Chondrocyte (in vitro differentiated cells): Measurements from ENCODE around the gene TPM1. TPM values are rescaled to one million over a fixed set of nuclear protein-coding genes. Genes with fewer than 3 reads are reported as not detected.

ENCODE experiments used
- DNase-seq: peaks from one replicate; pipeline ENCODE4 v3.0.0; 2021; ENCODE audit warnings: mixed read lengths, low spot score
- H3K27ac Mint-ChIP-seq: one replicate; pipeline ENCODE4 v1.8.0; 2021; ENCODE audit warnings: mild to moderate bottlenecking, moderate library complexity, mixed read lengths; ENCODE audit not compliant: unreplicated experiment
- H3K27me3 Mint-ChIP-seq: 2 replicates; pipeline ENCODE4 v1.8.0; 2021; ENCODE audit warnings: low read depth, mixed read lengths
- H3K36me3 Mint-ChIP-seq: 2 replicates; pipeline ENCODE4 v1.8.0; 2021; ENCODE audit warnings: low read depth, mixed read lengths
- H3K4me1 Mint-ChIP-seq: 2 replicates; pipeline ENCODE4 v1.8.0; 2021; ENCODE audit warnings: low read depth, mild to moderate bottlenecking, mixed read lengths
- H3K4me3 Mint-ChIP-seq: one replicate; pipeline ENCODE4 v1.8.0; 2021; ENCODE audit warnings: mild to moderate bottlenecking, moderate library complexity, mixed read lengths; ENCODE audit not compliant: unreplicated experiment
- H3K9me3 Mint-ChIP-seq: 2 replicates; pipeline ENCODE4 v1.8.0; 2021; ENCODE audit warnings: low read depth, mixed read lengths
- total RNA-seq: library from RNA; stranded (reverse); gene quantifications from 3 replicates; pipeline ENCODE4 v1.2.1, GENCODE V29; 2021
- TF ChIP-seq, protein P1 (sequence below): fragments of 200-600 bp; sonication (generic); IDR thresholded peaks from 2 replicates; pipeline ENCODE4 v1.5.0; 2021; ENCODE audit warnings: antibody characterized with exemption, mild to moderate bottlenecking, moderate library complexity

TPM1 gene
- total RNA-seq, 1 donor from 2014 or later, result 2,332 TPM

DNA sequence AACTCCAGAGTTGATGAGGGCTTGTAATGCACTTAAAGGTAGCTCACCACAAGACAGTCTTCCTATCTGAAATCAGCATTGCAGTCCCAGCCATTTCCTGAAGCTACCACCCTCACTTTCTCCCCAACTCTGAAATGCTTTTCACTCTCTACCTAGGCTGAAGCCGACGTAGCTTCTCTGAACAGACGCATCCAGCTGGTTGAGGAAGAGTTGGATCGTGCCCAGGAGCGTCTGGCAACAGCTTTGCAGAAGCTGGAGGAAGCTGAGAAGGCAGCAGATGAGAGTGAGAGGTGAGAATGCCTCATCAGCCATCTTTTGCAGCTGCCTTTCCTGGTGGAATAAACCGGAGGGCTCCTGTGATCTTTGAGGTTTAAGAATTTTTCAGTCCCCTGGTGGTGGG, 14.3 kb downstream of the TPM1 start:
- Mint-ChIP-seq H3K36me3 (peaks cover 76% of the 10 kb centered on the region), H3K4me1 (peaks cover 92% of the 10 kb centered on the region), H3K27me3 (no peaks in the 10 kb centered on the region), H3K4me3 (no peak overlapping the region), H3K9me3 (no peaks in the 10 kb centered on the region), H3K27ac (peak overlapping the region; percentile 96)
- TF ChIP-seq, protein P1, sequence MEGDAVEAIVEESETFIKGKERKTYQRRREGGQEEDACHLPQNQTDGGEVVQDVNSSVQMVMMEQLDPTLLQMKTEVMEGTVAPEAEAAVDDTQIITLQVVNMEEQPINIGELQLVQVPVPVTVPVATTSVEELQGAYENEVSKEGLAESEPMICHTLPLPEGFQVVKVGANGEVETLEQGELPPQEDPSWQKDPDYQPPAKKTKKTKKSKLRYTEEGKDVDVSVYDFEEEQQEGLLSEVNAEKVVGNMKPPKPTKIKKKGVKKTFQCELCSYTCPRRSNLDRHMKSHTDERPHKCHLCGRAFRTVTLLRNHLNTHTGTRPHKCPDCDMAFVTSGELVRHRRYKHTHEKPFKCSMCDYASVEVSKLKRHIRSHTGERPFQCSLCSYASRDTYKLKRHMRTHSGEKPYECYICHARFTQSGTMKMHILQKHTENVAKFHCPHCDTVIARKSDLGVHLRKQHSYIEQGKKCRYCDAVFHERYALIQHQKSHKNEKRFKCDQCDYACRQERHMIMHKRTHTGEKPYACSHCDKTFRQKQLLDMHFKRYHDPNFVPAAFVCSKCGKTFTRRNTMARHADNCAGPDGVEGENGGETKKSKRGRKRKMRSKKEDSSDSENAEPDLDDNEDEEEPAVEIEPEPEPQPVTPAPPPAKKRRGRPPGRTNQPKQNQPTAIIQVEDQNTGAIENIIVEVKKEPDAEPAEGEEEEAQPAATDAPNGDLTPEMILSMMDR, result peak; percentile 33
- no peak for DNase-seq

DNA sequence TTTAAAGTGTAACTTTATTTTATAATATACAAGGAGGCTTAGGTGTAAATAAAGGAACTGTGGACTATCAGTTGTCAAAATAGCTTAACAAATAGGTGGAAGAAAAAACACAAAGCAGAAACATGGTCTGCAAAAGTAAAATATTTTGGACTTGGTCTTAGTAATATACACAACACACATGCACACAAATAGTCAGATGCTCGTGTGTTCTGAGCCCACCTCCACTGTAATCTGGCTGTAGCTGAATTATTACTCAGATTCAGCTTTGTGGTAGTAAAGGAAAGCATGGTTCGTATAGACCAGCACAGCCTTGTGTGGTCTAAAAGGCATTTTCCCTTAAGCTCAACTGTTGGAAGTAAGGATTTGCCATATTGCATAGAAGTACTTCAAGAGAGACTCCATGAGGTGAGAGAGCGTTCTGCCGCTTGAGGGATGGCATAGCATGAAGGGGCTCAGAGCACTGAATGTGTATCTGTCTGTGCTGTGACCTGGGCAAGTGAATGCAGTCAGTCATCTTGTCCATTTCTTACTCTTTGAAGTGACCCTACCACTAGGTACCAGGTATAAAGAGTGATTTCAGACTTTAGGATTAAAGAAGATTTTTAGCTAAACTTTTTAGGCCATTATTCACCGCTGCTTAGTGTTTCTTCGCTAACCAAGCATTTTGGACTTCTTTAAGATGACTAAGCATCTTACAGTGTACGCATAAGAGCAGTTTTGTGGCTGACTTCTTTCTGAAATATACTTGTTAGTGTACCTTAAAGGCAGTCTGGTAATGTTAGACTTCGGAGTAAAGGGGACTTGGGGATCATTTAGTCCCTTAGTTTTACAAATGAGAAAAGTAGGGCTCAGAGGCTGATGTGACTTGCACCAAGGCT, 15.2 kb downstream of the TPM1 start:
- Mint-ChIP-seq H3K4me3 (no peak overlapping the region), H3K27ac (peak overlapping the region; percentile 96), H3K27me3 (no peaks in the 10 kb centered on the region), H3K9me3 (no peaks in the 10 kb centered on the region), H3K4me1 (peaks cover 92% of the 10 kb centered on the region), H3K36me3 (peaks cover 76% of the 10 kb centered on the region)
- DNase-seq, result no peak
- TF ChIP-seq, protein P1, result no peak

DNA sequence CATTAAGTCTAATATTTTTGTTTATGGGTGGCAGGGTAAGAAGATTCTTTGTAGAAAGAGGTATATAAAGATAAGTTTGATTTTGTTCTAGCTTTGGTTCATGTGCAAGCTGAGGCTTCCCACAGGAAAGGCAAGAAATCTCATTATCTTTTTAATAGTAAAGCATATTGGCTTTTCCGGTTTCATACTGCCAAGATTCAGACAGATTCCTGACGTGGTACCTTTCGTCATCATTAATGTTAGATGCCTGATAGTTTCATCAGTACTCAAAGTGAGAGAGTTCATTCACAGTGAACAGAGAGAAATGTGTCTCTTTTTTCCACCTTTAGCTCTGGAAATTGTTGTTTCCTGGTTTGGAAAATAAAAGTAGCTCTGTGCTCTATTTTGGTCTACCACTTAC, 16.5 kb downstream of the TPM1 start:
- Mint-ChIP-seq H3K36me3 (peaks cover 83% of the 10 kb centered on the region), H3K9me3 (no peaks in the 10 kb centered on the region), H3K4me3 (no peak overlapping the region), H3K27me3 (no peaks in the 10 kb centered on the region), H3K27ac (peak overlapping the region; percentile 73), H3K4me1 (peaks cover 87% of the 10 kb centered on the region)
- TF ChIP-seq, protein P1, result no peak
- DNase-seq, result no peak

DNA sequence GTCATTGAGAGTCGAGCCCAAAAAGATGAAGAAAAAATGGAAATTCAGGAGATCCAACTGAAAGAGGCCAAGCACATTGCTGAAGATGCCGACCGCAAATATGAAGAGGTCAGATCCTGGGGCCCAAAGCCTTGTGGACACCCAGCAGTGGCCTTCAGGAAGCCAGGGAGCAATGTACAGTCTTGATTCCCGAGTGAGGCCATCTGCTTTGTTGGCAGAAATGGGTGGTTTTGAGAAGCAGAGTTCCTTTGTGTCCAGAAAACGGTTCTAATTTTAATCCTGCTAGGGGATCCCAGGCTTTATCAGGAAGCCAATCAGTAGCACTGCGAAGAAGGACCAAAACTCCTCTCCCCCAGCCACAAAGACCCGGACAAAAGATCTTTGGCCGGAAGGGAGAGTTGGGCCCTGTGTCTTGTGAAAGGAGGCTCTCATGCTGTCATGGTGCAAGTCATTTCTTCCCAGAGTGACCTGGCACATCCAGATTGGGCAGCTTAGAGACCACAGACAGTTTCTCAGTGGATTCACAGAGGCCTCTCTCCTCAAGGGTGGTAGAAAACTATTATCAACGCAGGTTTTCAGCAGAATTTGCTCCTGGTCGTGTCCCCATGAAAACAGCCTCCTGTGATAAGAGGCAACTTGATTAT, 17.1 kb downstream of the TPM1 start:
- no peak overlapping the region for H3K4me3 Mint-ChIP-seq

DNA sequence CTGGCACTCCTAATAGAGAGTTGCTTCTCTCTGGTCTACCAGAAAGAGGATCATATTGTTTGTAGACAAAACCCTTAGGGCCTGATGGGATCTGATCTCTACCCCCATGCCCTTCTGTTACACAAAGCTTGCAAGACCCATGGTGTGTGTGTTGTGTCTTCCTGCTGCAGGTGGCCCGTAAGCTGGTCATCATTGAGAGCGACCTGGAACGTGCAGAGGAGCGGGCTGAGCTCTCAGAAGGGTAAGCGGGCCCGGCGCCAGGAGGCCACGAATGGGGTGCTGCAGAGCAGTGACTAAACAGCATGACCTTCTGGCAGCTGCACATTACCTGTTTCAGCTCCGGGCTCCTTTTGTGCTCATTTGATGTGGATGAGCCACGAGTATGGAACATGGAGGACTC, 18.2 kb downstream of the TPM1 start:
- Mint-ChIP-seq H3K4me1 (peaks cover 85% of the 10 kb centered on the region), H3K27me3 (no peaks in the 10 kb centered on the region), H3K36me3 (peaks cover 85% of the 10 kb centered on the region), H3K27ac (peak overlapping the region; percentile 73), H3K4me3 (no peak overlapping the region), H3K9me3 (no peaks in the 10 kb centered on the region)
- DNase-seq, result no peak
- TF ChIP-seq, protein P1, result no peak

More for the DNA sequence above, 17.1 kb downstream of the TPM1 start:
- Mint-ChIP-seq H3K4me1 (peaks cover 85% of the 10 kb centered on the region), H3K27ac (peak overlapping the region; percentile 73), H3K9me3 (no peaks in the 10 kb centered on the region), H3K36me3 (peaks cover 82% of the 10 kb centered on the region), H3K27me3 (no peaks in the 10 kb centered on the region)
- no peak for DNase-seq
- TF ChIP-seq, protein P1, result no peak
